IPS-18c (cell line): Measurements from ENCODE around the gene RMI2.

Experiments
- H3K4me3 ChIP-seq: 2 replicates; pipeline ENCODE4 v1.7.0; 2013; ENCODE audit warnings: low read depth, mild to moderate bottlenecking, low read length, moderate library complexity; ENCODE audit not compliant: insufficient read depth
- H3K9me3 ChIP-seq: one replicate; pipeline ENCODE4 v1.6.1; 2013; ENCODE audit warnings: mild to moderate bottlenecking, low read length, moderate library complexity; ENCODE audit not compliant: control insufficient read depth, insufficient read depth

RMI2 gene

DNA sequence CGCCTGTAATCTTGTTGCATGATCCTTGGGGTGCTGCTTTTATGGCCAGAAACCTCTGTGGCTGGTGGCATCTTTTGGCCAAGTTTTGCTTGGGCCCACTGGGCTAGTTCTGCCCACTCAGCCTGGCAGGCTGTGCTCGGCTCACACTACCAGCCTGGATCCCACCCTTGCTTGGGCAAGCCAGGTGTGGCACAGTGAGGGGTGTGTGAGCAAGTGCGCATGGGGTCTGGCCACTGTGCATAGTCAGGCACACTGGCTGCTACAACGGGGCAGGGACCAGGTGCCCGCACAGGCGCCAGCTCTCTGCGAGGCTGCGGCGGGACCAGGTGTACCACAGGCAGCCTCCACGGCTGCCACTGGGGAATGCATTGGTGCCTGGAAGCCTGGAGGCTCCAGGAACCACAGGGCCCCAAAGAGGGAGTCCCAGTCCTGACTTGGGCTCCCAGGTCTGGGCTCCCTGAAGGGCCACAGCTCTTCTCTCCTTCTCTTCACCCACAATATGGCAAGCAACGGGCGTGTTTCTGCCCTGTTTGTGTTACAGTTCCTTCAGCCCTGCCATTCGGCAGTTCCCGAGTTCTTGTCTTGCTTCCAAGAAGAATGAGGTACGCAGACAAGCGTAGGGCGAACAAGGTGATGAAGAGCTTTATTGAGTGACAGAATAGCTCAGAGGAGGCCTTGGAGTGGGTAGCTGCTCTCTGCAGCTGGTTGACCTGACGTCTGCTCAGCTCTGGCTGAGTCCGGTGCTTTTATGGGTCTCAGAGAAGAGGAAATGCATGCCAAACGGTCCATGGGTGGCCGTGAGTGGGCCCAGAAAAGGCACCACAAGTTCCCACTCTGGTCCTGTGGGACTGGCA is 37.4 kb upstream of the RMI2 start:
- Histone ChIP-seq H3K9me3 (no peaks in the 10 kb centered on the region), H3K4me3 (no peak overlapping the region)

GRCh38 chr16:11308493-11309283 is 36.6 kb upstream of the RMI2 start:
- Histone ChIP-seq H3K4me3 (no peak overlapping the region), H3K9me3 (no peaks in the 10 kb centered on the region)

DNA sequence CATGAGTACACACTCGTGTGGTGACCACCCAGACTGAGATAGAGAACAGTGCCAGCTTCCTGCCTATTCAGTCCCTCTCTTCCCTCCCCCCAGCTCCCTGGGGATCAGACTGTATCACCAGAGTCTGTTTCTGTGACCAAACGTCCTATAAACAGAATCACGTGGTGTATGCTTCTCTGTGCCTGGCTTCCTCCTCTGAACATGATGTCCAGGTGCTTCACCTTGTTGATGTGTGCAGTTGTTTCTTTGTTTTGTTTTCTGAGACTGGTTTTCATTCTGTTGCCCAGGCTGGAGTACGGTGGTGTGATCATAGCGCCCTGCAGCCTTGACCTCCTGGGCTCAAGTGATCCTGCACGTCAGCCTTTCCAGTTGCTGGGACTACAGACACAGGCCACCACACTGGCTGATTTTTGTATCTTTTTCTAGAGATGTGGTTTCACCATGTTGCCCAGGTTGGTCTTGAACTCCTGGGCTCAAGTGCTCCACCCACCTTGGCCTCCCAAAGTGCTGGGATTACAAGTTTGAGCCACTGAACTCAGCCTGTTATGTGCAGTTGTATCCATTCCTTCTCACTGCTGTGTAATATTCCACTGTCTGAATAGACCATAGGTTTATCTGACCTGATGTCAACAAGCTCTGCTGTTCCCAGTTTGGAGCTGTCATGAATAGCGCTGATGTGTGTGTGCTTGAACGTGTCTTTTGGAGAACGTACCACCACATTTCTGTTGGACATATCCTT is 35.2 kb upstream of the RMI2 start:
- no peak overlapping the region for H3K4me3 ChIP-seq
- no peaks in the 10 kb centered on the region for H3K9me3 ChIP-seq

- Histone ChIP-seq H3K9me3 (no peaks in the 10 kb centered on the region), H3K4me3 (no peak overlapping the region)
Observed at GRCh38 chr16:11310634-11310977, 34.7 kb upstream of the RMI2 start.

GRCh38 chr16:11310997-11311561 is 34.2 kb upstream of the RMI2 start:
- Histone ChIP-seq H3K9me3 (no peaks in the 10 kb centered on the region), H3K4me3 (no peak overlapping the region)

DNA sequence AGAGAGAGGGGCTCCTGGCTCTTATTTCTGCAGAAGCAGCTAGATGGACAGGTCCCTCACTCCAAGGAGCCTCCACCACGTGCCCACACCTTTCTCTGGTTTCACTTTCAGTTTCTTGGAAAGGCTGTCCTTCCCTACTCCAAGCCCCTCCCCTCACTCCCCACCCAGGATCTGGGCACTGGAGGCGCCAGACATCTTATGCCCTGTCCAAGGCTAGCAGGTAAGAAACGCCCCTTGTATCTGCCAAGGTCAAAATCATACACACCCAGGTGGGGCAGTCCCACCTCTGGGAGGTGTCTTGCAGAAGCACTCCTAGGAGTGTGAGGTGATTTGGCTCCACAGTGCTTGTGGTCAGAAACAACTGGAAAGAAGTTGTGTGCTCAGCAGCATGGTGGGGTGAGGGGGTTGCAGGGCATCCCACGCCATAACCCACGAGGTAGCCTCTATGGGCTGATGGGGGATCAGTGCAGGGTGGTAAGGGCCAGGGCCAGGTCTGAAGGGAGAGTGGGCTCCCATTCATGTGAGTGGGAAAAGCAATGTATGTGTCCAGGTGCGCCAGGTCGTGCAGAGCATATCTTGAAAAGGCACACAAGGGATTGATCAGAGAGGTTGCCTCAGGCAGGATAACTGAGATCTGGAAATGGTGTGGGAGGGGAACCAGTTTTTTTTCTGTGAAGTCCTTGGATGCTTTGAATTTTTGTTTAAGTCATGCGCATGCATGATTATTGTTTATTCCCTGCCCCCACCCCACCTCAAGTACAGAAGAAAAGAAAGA is 32.4 kb upstream of the RMI2 start:
- no peaks in the 10 kb centered on the region for H3K9me3 ChIP-seq
- no peak overlapping the region; the same call in 1 of the 2 replicates for H3K4me3 ChIP-seq

DNA sequence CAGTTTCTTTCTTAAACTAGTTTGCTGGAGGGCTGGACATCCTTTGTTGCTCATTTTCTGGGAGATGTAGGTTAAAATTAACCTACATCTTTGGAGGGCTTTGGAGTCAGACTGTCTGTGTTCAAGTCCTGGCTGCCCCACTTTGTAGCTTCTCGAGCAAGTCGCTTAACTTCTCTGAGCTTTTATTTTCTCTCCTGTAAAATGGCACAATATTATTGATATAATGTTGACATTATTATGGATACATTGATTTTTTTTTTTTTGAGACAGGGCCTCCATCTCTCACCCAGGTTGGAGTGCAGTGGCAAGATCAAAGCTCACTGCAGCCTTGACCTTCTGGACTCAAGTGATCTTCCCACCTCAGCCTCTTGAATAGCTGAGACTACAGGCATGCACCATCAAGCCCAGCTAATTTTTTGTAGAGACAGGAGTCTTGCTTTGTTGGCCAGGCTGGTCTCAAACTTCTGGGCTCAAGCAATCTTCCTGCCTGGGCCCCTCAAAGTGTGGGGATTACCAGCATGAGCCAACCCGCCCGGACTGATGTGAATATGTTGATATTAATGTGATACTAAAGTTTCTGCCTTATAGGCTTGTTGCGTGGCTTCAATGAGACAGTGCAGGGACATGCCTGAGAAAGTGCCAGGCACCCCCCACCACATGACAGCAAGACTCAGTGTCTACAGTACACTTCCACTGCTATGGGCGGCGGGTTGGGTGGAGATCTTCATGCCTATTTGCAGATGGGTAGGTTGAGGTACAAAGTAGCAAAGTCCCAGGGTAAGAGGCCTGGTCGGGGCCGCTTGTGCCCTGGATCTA is 31.6 kb upstream of the RMI2 start:
- Histone ChIP-seq H3K9me3 (no peaks in the 10 kb centered on the region), H3K4me3 (no peak overlapping the region; the same call in 1 of the 2 replicates)

GRCh38 chr16:11314309-11314894 is 30.9 kb upstream of the RMI2 start:
- Histone ChIP-seq H3K9me3 (no peaks in the 10 kb centered on the region), H3K4me3 (peak overlapping the region; percentile 3; the same call in 1 of the 2 replicates)

- H3K4me3 ChIP-seq, result peak overlapping the region; percentile 22; the same call in 1 of the 2 replicates
Observed at GRCh38 chr16:11315510-11315909, 29.7 kb upstream of the RMI2 start.

GRCh38 chr16:11316331-11317015 is 28.8 kb upstream of the RMI2 start:
- Histone ChIP-seq H3K9me3 (no peaks in the 10 kb centered on the region), H3K4me3 (no peak overlapping the region)

More at GRCh38 chr16:11315510-11315909, 29.7 kb upstream of the RMI2 start:
- H3K9me3 ChIP-seq, result no peaks in the 10 kb centered on the region

DNA sequence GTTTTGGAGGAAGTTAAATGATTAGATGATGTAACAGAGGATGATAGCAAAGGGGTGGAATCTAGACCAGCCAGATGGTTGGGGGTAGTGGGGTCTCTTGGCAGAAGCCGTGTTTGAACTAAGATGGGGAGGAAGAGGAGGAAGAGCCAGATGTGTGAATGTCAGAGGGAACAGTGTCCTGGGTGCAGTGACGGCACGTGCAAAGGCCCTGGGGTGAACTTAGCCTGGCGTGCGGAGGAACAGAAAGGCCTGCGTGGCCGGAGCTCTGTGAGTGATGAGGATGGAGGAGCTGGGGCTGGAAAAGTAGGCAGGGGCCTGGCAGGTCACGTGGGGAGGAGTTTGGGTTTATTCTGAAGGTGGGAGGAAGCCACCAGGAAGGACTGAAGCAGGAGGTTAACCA is 26.4 kb upstream of the RMI2 start:
- Histone ChIP-seq H3K4me3 (no peak overlapping the region), H3K9me3 (no peaks in the 10 kb centered on the region)

DNA sequence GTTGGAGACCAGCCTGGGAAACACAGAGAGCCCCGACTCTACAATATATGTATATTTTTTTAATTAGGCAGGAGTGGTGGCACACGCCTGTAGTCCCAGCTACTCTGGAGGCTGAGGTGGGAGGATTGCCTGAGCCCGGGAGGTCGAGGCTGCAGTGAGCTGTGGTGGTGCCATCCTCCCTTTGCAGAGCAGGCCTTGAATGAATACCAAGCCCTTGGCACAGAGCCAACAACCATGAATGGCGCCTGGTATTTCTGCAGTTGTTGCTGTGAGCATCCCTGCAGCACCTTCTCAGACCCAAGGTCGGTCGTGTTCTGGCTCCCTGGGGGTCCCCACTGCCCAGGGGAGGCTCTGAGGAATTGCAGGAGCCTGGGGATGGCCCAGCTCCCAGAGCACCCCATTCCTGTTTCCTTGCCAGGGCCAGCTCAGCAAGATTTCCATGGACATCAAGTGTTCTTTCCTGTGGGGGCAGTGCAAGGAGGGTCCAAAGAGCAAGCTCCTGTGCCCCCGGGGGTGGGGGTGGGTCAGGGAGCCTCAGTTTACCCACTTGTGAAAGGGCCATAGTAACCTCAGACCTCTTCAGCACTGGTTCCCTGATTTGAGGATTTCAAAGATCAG is 25.6 kb upstream of the RMI2 start:
- no peak overlapping the region for H3K4me3 ChIP-seq
- no peaks in the 10 kb centered on the region for H3K9me3 ChIP-seq

DNA sequence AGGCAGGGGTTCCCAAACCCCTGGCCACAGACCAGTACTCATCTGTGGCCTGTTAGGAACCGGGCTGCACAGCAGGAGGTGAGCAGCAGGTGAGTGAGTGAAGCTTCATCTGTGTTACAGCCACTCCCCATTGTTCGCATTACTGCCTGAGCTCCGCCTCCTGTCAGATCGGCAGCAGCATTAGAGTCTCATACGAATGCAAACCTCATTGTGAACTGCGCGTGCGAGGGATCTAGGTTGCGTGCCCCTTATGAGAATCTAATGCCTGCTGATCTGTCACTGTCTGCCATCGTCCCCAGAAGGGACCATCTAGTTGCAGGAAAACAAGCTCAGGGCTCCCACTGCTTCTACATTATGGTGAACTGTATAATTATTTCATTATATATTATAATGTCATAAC is 25.1 kb upstream of the RMI2 start:
- Histone ChIP-seq H3K4me3 (no peak overlapping the region), H3K9me3 (no peaks in the 10 kb centered on the region)

DNA sequence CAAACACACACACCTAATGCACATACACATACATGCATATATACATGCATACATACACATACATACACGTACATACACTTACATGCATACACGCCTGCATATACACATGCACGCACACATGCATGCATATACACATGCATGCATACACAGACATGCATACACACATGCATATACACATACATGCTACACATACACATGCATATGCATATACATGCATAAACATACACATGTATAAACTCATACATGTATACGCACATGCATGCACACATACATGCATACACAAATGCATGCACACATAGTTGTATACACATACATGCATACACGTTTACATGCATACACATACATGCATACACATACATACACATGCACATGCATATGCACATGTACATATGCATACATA is 23.6 kb upstream of the RMI2 start:
- H3K4me3 ChIP-seq, result no peak overlapping the region
- no peaks in the 10 kb centered on the region for H3K9me3 ChIP-seq

DNA sequence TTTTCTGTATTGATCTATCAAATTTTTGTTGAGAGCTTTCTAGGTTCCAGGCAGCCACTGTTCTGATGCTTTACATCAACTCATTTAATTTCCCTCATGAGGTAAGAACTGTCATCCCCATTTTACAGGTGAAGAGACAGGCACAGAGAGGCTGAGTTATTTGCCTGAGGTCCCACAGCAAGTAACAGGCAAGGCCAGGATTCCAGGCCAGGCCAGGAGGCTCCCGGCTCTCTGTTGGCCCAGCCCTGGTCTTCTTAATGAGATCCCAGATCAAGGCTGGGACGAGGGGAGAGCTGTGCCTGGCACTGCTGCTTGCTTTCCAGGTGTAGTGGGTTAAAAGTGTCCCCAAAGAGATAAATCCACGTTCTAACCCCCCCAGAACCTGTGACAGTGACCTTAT is 22.4 kb upstream of the RMI2 start:
- no peak overlapping the region for H3K4me3 ChIP-seq

More for the DNA sequence above, 22.4 kb upstream of the RMI2 start:
- H3K9me3 ChIP-seq, result no peaks in the 10 kb centered on the region
